NCI-H1694 (cell line): Measurements from ENCODE around the gene UBE3B.

Experiments used
- DNase-seq: peaks from one replicate; lab custom pipeline; 2025; lab: John Stamatoyannopoulos, UW

The UBE3B gene

DNA sequence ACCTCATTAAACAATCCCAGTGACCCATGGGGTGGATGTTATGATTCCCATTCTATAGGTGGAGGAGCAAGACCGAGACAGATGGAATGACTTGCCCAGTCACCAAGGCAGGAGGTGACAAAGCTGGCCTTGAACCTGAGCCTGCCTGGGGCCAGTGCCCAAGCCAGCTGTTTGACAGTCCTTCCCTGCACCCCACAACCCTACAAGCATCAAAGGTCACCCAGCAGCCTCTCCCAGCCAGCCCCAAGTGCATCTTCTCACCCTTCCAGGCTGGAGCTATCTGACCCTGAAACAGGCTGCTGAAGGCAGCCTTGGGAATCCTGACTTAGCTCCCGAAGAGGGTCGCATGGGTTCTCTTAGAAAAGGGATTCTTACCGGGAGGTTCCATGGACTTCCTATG, 75.5 kb downstream of the UBE3B start:
- DNase-seq: no peak

DNA sequence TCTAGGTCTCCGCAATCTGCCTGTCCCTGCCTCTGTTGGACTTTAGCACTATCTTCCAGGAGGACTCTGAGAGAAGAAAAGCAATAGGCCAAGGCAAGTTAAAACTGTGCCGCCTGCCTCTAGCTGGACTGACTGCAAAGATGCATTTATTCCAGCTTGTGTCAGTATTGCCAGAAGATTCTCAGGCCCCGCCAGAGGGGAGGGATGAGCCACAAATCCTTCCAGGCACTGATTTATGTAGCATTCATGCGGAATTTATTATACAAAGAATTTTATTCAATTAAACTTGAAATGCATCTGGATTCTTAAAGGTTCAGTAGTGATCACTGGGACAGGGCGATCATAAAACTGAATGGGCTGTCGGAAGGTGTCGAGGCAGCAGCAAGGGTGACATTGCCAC, 76.0 kb downstream of the UBE3B start:
- DNase-seq: no peak

DNA sequence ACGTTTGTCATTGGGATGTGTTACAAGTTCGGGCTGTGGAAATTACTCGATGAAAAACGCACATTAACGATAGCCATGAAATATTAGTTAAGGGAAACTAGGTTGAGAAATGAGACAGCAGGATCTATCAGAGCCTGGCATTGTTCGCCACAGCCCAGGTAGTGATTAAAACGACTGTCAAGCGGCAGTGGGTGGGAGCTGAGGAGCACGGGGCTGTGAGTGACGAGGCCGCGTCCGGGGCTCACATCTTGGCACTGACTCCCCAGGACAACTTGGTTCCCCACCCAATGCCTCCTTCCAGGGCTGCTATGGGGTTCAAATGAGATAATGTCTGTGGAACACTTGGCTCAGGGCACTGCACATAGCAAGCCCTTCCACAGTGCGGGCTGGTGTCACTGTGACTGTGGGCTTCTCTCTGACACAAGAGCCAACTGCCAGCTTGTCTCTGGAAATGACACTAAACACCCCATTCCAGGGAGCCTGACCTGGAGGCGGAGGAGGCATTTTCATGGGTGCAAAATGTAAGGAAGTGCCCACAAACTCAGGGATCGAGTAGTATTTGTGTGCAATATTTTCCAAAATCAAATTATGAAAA, 76.6 kb downstream of the UBE3B start:
- DNase-seq: no peak

GRCh38 chr12:109554761-109555160, 77.3 kb downstream of the UBE3B start:
- no peak for DNase-seq

- DNase-seq: no peak
Observed at GRCh38 chr12:109555431-109556315, 78.2 kb downstream of the UBE3B start.

DNA sequence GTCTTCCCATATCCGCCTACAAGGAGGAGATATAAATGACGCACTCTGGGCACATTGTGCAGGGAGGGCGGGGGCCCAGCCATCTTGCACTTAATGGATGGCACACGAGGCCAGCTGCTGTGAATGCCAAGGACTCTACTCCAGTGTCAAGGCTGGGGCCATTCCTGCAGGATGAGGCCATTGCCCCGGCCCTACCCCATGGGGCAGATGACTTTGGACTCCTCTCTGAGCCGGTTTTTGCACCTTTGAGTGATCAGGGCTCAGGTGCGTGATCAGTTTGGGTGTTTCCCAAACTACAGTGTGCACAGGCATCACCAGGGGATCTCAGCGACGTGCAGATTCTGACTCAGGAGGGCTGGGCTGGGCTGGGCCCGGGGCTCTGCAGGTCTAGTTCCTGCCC, 79.8 kb downstream of the UBE3B start:
- no peak for DNase-seq

- DNase-seq: no peak
Observed at GRCh38 chr12:109557805-109558204, 80.4 kb downstream of the UBE3B start.

DNA sequence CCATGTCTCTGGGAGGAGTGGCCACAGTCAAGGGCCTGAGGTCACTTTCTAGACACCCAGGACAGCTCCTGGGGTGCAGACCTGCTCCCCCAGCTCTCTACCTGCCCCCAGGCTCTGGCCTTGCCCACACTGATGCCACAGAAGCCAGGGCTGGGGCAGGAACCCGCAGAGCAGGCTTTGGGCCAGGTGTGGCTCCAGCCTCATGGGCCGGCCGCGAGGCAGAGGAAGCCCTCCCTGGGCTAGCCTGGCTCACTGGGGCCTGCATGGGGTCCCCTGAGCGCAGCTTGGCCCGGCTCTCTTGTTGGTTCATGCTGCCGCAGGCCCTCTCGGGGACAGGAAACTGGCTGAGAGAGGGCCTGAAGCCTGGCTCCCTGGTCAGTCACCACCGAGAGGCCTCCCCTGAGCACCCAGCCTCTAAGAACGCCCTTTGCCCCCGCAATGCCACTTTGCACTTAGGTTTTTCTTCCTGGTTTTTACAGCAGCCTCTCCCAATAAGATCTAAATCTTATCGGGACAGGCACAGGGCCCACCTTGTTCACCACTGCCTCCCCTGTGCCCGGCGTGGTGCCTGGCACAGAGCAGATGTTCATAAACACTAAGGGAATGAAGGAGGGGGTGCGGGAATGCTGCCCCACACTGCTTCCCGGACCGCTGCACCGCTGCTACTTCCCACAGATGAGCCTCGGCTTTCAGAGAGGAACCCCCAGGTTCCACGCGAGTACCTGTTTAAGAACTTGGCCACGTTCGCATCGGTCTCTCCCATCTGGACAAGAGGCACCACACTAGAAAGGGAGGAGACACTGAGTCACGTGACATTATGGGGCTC, 81.2 kb downstream of the UBE3B start:
- DNase-seq: no peak

- DNase-seq: no peak
Observed at GRCh38 chr12:109559200-109559505, 81.7 kb downstream of the UBE3B start.

- no peak for DNase-seq
Observed at GRCh38 chr12:109559601-109560000, 82.2 kb downstream of the UBE3B start.

GRCh38 chr12:109560867-109561710, 83.7 kb downstream of the UBE3B start:
- DNase-seq: no peak

GRCh38 chr12:109561711-109562030, 84.2 kb downstream of the UBE3B start:
- DNase-seq: no peak

DNA sequence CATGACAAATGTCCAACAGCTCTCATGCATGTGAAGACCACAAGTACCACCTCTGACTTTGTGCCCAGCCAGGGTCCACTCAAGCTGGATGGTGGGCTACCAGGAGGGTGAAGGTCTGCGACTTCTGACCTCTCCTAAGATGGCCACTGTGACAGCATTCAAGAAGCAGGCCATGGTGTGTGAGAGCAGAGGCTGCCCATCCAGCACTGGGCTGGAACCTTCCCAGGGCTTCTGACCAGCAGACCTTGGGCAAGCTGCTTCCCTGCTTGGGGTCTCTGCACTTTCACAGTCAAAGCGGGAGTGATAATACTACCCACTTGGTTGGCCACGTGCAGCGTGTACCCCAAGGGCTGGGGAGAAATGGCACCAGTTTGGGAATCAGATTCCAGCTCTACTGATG, 85.4 kb downstream of the UBE3B start:
- DNase-seq: no peak

GRCh38 chr12:109563291-109564284, 86.2 kb downstream of the UBE3B start:
- DNase-seq: no peak

DNA sequence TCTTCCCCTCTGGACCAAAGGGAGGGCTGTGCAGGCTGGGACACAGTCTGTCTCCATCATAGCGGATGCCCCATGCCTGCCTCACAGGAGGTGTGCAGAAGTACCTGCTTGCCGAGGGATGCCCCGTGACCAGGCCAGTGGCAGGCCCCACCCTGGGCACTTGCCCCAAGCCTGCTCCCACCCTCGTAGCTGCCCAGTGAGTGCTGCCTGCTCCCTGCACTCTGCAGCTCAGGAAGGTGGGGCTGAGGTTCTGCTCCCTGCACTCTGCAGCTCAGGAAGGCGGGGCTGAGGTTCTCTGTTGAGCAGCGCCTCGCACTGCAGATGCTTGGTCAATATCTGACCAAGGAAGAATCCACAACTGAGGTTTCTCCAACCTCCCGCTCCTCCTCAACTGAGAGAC, 89.0 kb downstream of the UBE3B start:
- DNase-seq: no peak

DNA sequence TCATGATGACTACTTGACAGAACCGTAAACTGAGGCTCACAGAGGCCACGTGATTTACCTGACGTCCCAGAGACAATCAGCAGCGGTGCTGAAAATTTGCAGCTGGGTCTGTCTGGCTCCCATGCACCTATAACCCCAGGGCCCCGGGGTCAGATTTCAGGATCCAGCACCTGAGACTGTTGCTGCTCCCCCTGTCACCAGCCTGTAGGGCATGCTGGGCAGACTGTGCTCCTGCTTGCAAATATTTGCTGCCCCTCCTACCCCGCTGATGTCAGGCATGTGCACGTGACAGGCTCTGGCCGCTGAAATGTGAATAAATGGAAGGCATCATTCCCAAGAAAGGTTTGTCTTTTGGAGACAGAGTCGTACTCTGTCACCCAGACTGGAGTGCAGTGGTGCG, 89.9 kb downstream of the UBE3B start:
- DNase-seq: no peak

DNA sequence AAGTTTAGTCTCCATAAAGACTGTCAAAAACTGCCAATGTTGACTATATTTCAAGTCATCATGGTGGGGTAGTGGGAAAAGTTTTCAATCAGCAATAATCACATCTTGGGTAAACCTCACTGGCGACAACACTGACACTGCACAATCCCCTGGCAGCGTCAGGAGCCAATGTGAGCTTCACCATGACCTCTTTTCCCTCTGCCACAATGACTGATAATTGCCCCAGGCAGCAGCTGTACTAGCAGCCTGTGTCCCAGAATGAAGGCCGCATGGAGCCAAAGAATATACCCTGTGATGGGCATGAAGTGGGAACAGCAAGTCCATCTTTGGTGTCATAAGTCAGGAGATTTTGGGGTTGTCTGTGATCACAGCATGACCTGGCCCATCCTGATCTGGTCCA, 90.5 kb downstream of the UBE3B start:
- no peak for DNase-seq

- no peak for DNase-seq
Observed at GRCh38 chr12:109568486-109568885, 91.1 kb downstream of the UBE3B start.

DNA sequence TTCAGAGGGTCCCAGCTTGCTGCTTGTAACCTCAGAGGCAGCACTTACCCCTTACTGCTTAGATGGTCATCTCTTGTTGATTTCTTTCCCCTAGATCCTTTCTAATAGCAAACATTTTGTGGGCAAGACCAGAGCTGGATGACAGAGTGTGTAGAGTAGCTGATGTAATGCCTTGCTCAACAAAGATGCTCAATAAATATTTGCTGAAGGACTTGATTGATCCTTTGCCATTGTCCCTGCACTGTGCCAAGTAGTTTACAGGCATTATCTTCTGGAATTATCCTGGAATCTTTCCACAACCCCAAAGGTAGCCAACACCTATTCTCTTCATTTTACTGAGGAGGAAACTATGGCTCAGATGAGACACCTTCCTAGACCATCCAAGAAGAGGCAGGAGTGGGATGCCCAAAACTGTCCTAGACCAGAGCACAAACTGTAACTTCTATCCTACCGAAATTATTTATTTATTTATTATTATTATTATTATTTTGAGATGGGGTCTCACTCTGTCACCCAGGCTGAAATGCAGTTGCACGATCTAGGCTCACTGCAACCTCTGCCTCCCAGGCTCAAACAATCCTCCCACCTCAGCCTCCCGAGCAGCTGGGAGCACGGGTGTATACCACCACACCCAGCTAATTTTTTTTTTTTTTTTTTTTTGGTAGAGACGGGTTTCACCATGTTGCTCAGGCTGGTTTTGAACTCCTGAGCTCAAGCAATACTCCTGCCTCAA, 94.5 kb downstream of the UBE3B start:
- no peak for DNase-seq

- no peak for DNase-seq
Observed at GRCh38 chr12:109572506-109572845, 95.0 kb downstream of the UBE3B start.
